Measurements from ENCODE around the gene NCKIPSD. TPM values are rescaled to one million over a fixed set of nuclear protein-coding genes. Genes with fewer than 3 reads are reported as not detected.

The NCKIPSD gene
- total RNA-seq, 1 experiment from 2014 or later: 46.0 TPM

DNA sequence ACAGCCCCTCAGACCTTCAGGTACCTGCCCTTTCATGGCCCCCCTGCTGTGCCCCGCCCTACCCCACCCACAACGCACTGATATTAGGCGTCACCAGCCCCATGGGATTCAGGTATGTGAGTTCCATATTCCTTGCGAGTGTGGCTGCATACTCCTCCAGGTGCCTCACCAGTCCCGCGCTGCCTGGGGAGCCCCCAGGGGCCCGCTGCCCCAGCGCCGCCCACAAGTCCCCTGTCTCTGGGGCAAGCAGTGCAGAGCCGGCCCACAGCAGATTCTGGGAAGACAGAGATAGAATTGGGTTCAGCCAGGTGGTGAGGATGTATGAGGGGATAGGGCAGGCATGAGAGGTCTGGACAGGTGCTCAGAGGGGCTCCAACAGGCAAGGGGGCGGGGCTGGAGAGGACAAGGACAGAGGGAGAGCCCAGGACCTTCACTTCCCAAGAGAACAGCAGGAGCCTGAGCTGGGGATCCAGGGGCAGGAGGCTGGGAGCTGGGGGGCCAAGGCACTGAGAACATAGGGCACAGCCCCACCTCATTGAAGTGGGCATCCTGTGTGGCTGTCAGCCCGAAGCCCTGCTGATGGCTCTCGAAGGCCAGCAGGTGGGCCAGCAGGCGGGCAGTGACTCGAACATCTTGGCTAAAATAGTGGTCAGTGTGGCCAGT is 37.4 kb downstream of the NCKIPSD start:
- H3K4ac ChIP-seq (ENCODE audit: low read depth, low read length): no peak overlapping the region
- H3K79me2 ChIP-seq (ENCODE audit: insufficient read depth, low read length): no peaks in the 10 kb centered on the region
- no peak overlapping the region for H2BK5ac ChIP-seq (ENCODE audit: insufficient read length, low read length)
- H3K27ac Mint-ChIP-seq: no peak overlapping the region; a peak in 1 of 7 replicates
- H3K9me3 ChIP-seq (ENCODE audit: control insufficient read depth, low read depth, low read length): no peaks in the 10 kb centered on the region
- H2BK12ac ChIP-seq (ENCODE audit: insufficient read length, low read depth, low read length): no peak overlapping the region
- H2BK120ac ChIP-seq (ENCODE audit: low read depth, low read length, poor library complexity, severe bottlenecking): no peak overlapping the region
- H4K20me1 ChIP-seq (ENCODE audit: control insufficient read depth, insufficient read depth, insufficient read length): peaks cover 2% of the 10 kb centered on the region
- WGBS (ENCODE audit: extremely low coverage, insufficient read length, low lambda C conversion rate): no CpG with 5 or more reads among the region's 15 CpGs
- H3K27ac ChIP-seq (ENCODE audit: insufficient read length, low read depth, low read length): no peak overlapping the region
- H3K79me1 ChIP-seq (ENCODE audit: insufficient read depth, low read depth, low read length, poor library complexity, severe bottlenecking): no peaks in the 10 kb centered on the region
- H3T11ph ChIP-seq (ENCODE audit: low read length): no peak overlapping the region
- no peaks in the 10 kb centered on the region for H3K4me1 Mint-ChIP-seq
- H2AK5ac ChIP-seq (ENCODE audit: insufficient read length, low read length): no peak overlapping the region
- peaks cover 2% of the 10 kb centered on the region; the same call in 1 of the 2 replicates for H3K27me3 Mint-ChIP-seq (ENCODE audit: low read depth)
- no peak for DNase-seq
- H3K23ac ChIP-seq (ENCODE audit: insufficient read length, low read depth, low read length): no peak overlapping the region
- no peak overlapping the region for H3K18ac ChIP-seq (ENCODE audit: insufficient read length, low read depth, low read length)
- H2BK15ac ChIP-seq (ENCODE audit: low read depth, low read length): no peak overlapping the region
- H3K4me3 Mint-ChIP-seq: no peak overlapping the region
- H4K91ac ChIP-seq (ENCODE audit: insufficient read length, low read depth, low read length): no peak overlapping the region
- H3K14ac ChIP-seq (ENCODE audit: insufficient read depth, low read length): no peak overlapping the region
- H3K56ac ChIP-seq (ENCODE audit: insufficient read length, low read depth, low read length): no peak overlapping the region
- H3K9ac ChIP-seq (ENCODE audit: extremely low read depth, insufficient read length, low read length): no peak overlapping the region
- H2AFZ ChIP-seq (ENCODE audit: low read length): no peak overlapping the region
- no peak overlapping the region for H4K8ac ChIP-seq (replicated peaks; ENCODE audit: insufficient read length, low read depth, low read length)
- peaks cover 25 to 54% (median 54%) of the 10 kb centered on the region in 3 experiments for H3K36me3 Mint-ChIP-seq (ENCODE audit: insufficient read depth in 1 of 3, low read depth in 3 of 3)
- no peaks in the 10 kb centered on the region for H3K23me2 ChIP-seq (ENCODE audit: insufficient read length, low read depth, low read length, poor library complexity, severe bottlenecking)
- H4K5ac ChIP-seq (ENCODE audit: insufficient read length, low read depth, low read length): no peak overlapping the region
- H3K27me3 ChIP-seq (ENCODE audit: insufficient read depth, low read length): no peaks in the 10 kb centered on the region
- H2BK20ac ChIP-seq (ENCODE audit: low read depth, low read length, poor library complexity, severe bottlenecking): no peak overlapping the region
- H3K9me3 Mint-ChIP-seq: no peaks in the 10 kb centered on the region
- H3K4me2 ChIP-seq (ENCODE audit: insufficient read depth, insufficient read length, low read length): no peak overlapping the region
- TF ChIP-seq, protein P1, sequence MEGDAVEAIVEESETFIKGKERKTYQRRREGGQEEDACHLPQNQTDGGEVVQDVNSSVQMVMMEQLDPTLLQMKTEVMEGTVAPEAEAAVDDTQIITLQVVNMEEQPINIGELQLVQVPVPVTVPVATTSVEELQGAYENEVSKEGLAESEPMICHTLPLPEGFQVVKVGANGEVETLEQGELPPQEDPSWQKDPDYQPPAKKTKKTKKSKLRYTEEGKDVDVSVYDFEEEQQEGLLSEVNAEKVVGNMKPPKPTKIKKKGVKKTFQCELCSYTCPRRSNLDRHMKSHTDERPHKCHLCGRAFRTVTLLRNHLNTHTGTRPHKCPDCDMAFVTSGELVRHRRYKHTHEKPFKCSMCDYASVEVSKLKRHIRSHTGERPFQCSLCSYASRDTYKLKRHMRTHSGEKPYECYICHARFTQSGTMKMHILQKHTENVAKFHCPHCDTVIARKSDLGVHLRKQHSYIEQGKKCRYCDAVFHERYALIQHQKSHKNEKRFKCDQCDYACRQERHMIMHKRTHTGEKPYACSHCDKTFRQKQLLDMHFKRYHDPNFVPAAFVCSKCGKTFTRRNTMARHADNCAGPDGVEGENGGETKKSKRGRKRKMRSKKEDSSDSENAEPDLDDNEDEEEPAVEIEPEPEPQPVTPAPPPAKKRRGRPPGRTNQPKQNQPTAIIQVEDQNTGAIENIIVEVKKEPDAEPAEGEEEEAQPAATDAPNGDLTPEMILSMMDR (conservative IDR thresholded peaks at IDR 0.05): no peak
- no peaks in the 10 kb centered on the region for H3K4me1 ChIP-seq (ENCODE audit: insufficient read depth, low read length)

Measured in H9 (cell line).